ENCODE measurements around the gene GPR183. TPM values are rescaled to one million over a fixed set of nuclear protein-coding genes. Genes with fewer than 3 reads are reported as not detected.

Gene GPR183
- total and polyA plus RNA-seq, 10 of the 15 experiments (the other 5 are each of a cell fraction or from before 2014, with no cell fraction given): 134 to 669 (median 225) TPM

GRCh38 chr13:99305158-99305557 lies 2.0 kb downstream of the GPR183 start (continued):
- TF ChIP-seq CEBPZ (IDR thresholded peaks at IDR 0.05; ENCODE audit: low read depth, low read length) (no peak), RBBP5 (conservative IDR thresholded peaks at IDR 0.05) (no peak), CBX3 (IDR thresholded peaks at IDR 0.05; ENCODE audit: borderline replicate concordance, low read depth) (no peak), STAT1 (conservative IDR thresholded peaks at IDR 0.05) (no peak), CTCF (IDR thresholded peaks at IDR 0.05 in 2 of 3, conservative IDR thresholded peaks at IDR 0.05 in 1 of 3; ENCODE audit: control insufficient read depth in 2 of 3, extremely low read depth in 1 of 3, insufficient read depth in 1 of 3, low read depth in 3 of 3, low read length in 3 of 3) (no peak), EGR1 (IDR thresholded peaks at IDR 0.05; ENCODE audit: borderline replicate concordance in 1 of 2, low read depth in 2 of 2, low read length in 2 of 2) (no peak), USF2 (IDR thresholded peaks at IDR 0.05; ENCODE audit: borderline replicate concordance, low read depth, low read length) (no peak), SPI1 (IDR thresholded peaks at IDR 0.05; ENCODE audit: borderline replicate concordance, insufficient read depth, low read depth, low read length) (no peak), RFX5 (IDR thresholded peaks at IDR 0.05; ENCODE audit: low read depth, low read length) (no peak), BACH1 (IDR thresholded peaks at IDR 0.05; ENCODE audit: borderline replicate concordance) (peak; percentile 54; the same call in 1 of the 2 replicates), RCOR1 (conservative IDR thresholded peaks at IDR 0.05; ENCODE audit: low read depth, low read length) (no peak), RUNX3 (IDR thresholded peaks at IDR 0.05; ENCODE audit: low read length) (no peak), FOXK2 (IDR thresholded peaks at IDR 0.05) (no peak), BCL3 (IDR thresholded peaks at IDR 0.05; ENCODE audit: borderline replicate concordance, insufficient read depth, low read depth, low read length, poor library complexity, severe bottlenecking) (no peak), ATF2 (IDR thresholded peaks at IDR 0.05; ENCODE audit: low read length) (no peak), ESRRA (IDR thresholded peaks at IDR 0.05; ENCODE audit: low read length) (no peak), CREM (IDR thresholded peaks at IDR 0.05; ENCODE audit: low read depth) (no peak), PBX3 (IDR thresholded peaks at IDR 0.05; ENCODE audit: insufficient replicate concordance, low read depth, low read length) (no peak)

Measured in GM12878 (cell line).